WTC11 (cell line): ENCODE results near the gene INTS11. TPM values are rescaled to one million over a fixed set of nuclear protein-coding genes. Genes with fewer than 3 reads are reported as not detected.

ENCODE experiments used
- ATAC-seq: fragments of 200-7000 bp; cut with Tn5 transposase; 2 replicates; pipeline ENCODE4 v1.10.0; 2021; ENCODE audit warnings: mild to moderate bottlenecking, moderate library complexity
- CTCF ChIA-PET: fragments of 300-600 bp; sonication (Branson Sonifier 250); formaldehyde crosslinking; loops from one replicate; lab custom pipeline; 2021; ENCODE audit warnings: antibody characterized with exemption; lab: Charles Lee
- POLR2A ChIA-PET: fragments of 350-600 bp; sonication (Branson Sonifier 250); formaldehyde crosslinking; loops from one replicate; lab custom pipeline; 2021; ENCODE audit warnings: antibody characterized with exemption; lab: Charles Lee
- DNase-seq: peaks from one replicate; pipeline ENCODE4 v3.0.0; 2021; ENCODE audit warnings: low spot score
- H3K27ac Mint-ChIP-seq: 2 replicates; pipeline ENCODE4 v1.8.0; 2021; ENCODE audit warnings: mixed read lengths
- H3K27me3 Mint-ChIP-seq: 2 replicates; pipeline ENCODE4 v1.8.0; 2021; ENCODE audit warnings: low read depth, mild to moderate bottlenecking, moderate library complexity, mixed read lengths
- H3K36me3 Mint-ChIP-seq: 2 replicates; pipeline ENCODE4 v1.8.0; 2021; ENCODE audit warnings: mixed read lengths
- H3K4me1 Mint-ChIP-seq: 2 replicates; pipeline ENCODE4 v1.8.0; 2022; ENCODE audit warnings: mixed read lengths
- H3K4me3 Mint-ChIP-seq: 2 replicates; pipeline ENCODE4 v1.8.0; 2021; ENCODE audit warnings: mild to moderate bottlenecking, moderate library complexity, mixed read lengths
- H3K9me3 Mint-ChIP-seq: 2 replicates; pipeline ENCODE4 v1.8.0; 2021; ENCODE audit warnings: mixed read lengths
- AFF4 ChIP-seq: sonication (generic); formaldehyde crosslinking; IDR thresholded peaks from 2 replicates; pipeline ENCODE4 v1.8.1; 2023; ENCODE audit warnings: mild to moderate bottlenecking, missing genetic modification reagents, borderline replicate concordance
- CBFB ChIP-seq: sonication (generic); formaldehyde crosslinking; IDR thresholded peaks from 2 replicates; pipeline ENCODE4 v1.8.1; 2022; ENCODE audit warnings: mild to moderate bottlenecking, low read depth, missing genetic modification reagents
- CTCF ChIP-seq: fragments of 200-600 bp; IDR thresholded peaks from 2 replicates; pipeline ENCODE4 v1.8.0; 2022; ENCODE audit warnings: antibody characterized with exemption
- ESRRA ChIP-seq: sonication (generic); formaldehyde crosslinking; IDR thresholded peaks from 2 replicates; pipeline ENCODE4 v1.8.1; 2022; ENCODE audit warnings: mild to moderate bottlenecking, missing genetic modification reagents, borderline replicate concordance
- ETV6 ChIP-seq: sonication (generic); formaldehyde crosslinking; IDR thresholded peaks from 2 replicates; pipeline ENCODE4 v1.8.1; 2022; ENCODE audit warnings: mild to moderate bottlenecking, missing genetic modification reagents
- GABPB1 ChIP-seq: sonication (generic); formaldehyde crosslinking; IDR thresholded peaks from 2 replicates; pipeline ENCODE4 v1.8.1; 2023; ENCODE audit warnings: mild to moderate bottlenecking, missing genetic modification reagents
- GRHL2 ChIP-seq: fragments of 250-450 bp; sonication (Bioruptor Pico); IDR thresholded peaks from 2 replicates; pipeline ENCODE4 v1.8.0; 2022; ENCODE audit warnings: mild to moderate bottlenecking, moderate library complexity; ENCODE audit not compliant: insufficient replicate concordance, severe bottlenecking
- IRF2 ChIP-seq: sonication (generic); formaldehyde crosslinking; IDR thresholded peaks from 2 replicates; pipeline ENCODE4 v1.8.0; 2022; ENCODE audit warnings: low read depth, missing genetic modification reagents, borderline replicate concordance
- JAZF1 ChIP-seq: fragments of 250-450 bp; sonication (Bioruptor Pico); IDR thresholded peaks from 2 replicates; pipeline ENCODE4 v1.9.0; 2021; ENCODE audit warnings: moderate library complexity, mild to moderate bottlenecking, inconsistent platforms
- MAX ChIP-seq: sonication (generic); formaldehyde crosslinking; IDR thresholded peaks from 2 replicates; pipeline ENCODE4 v1.8.0; 2022; ENCODE audit warnings: mild to moderate bottlenecking, missing genetic modification reagents
- MLX ChIP-seq: sonication (generic); formaldehyde crosslinking; IDR thresholded peaks from 2 replicates; pipeline ENCODE4 v1.8.1; 2023; ENCODE audit warnings: mild to moderate bottlenecking, missing genetic modification reagents, moderate library complexity
- NFE2L1 ChIP-seq: sonication (generic); formaldehyde crosslinking; IDR thresholded peaks from 2 replicates; pipeline ENCODE4 v1.8.1; 2023; ENCODE audit warnings: missing genetic modification reagents
- NR2C2 ChIP-seq: sonication (generic); formaldehyde crosslinking; IDR thresholded peaks from 2 replicates; pipeline ENCODE4 v1.8.0; 2022; ENCODE audit warnings: mild to moderate bottlenecking, missing genetic modification reagents
- NR3C1 ChIP-seq: sonication (generic); formaldehyde crosslinking; conservative IDR thresholded peaks from 2 replicates; pipeline ENCODE4 v1.8.1; 2023; ENCODE audit warnings: low read depth, mild to moderate bottlenecking, missing genetic modification reagents
- RELA ChIP-seq: sonication (generic); formaldehyde crosslinking; IDR thresholded peaks from 2 replicates; pipeline ENCODE4 v1.8.1; 2022; ENCODE audit warnings: missing genetic modification reagents, mild to moderate bottlenecking, borderline replicate concordance
- RORB ChIP-seq: fragments of 250-450 bp; sonication (Bioruptor Pico); IDR thresholded peaks from 2 replicates; pipeline ENCODE4 v1.9.0; 2021; ENCODE audit warnings: mild to moderate bottlenecking
- SMAD3 ChIP-seq: sonication (generic); formaldehyde crosslinking; IDR thresholded peaks from 2 replicates; pipeline ENCODE4 v1.8.0; 2022; ENCODE audit warnings: missing genetic modification reagents, mild to moderate bottlenecking, borderline replicate concordance
- TCF7 ChIP-seq: sonication (generic); formaldehyde crosslinking; IDR thresholded peaks from 2 replicates; pipeline ENCODE4 v1.8.0; 2022; ENCODE audit warnings: mild to moderate bottlenecking, low read depth, missing genetic modification reagents, moderate library complexity
- TEAD4 ChIP-seq: sonication (generic); formaldehyde crosslinking; IDR thresholded peaks from 2 replicates; pipeline ENCODE4 v1.8.0; 2022; ENCODE audit warnings: mild to moderate bottlenecking, missing genetic modification reagents
- TP53 ChIP-seq: sonication (generic); formaldehyde crosslinking; IDR thresholded peaks from 2 replicates; pipeline ENCODE4 v1.8.1; 2023; ENCODE audit warnings: mild to moderate bottlenecking, missing genetic modification reagents
- ZNF121 ChIP-seq: sonication (generic); formaldehyde crosslinking; IDR thresholded peaks from 2 replicates; pipeline ENCODE4 v1.8.0; 2023; ENCODE audit warnings: missing genetic modification reagents
- ZNF232 ChIP-seq: sonication (generic); formaldehyde crosslinking; IDR thresholded peaks from 2 replicates; pipeline ENCODE4 v1.8.0; 2022; ENCODE audit warnings: mild to moderate bottlenecking, missing genetic modification reagents
- ZNF671 ChIP-seq: fragments of 250-450 bp; sonication (Bioruptor Pico); IDR thresholded peaks from 2 replicates; pipeline ENCODE4 v1.8.0; 2021; ENCODE audit warnings: mild to moderate bottlenecking
- total RNA-seq: library from RNA; stranded (reverse); gene quantifications from 3 replicates; pipeline ENCODE4 v1.2.3, GENCODE V29; 2021
- TF ChIP-seq, protein P1 (sequence below): fragments of 250-450 bp; sonication (Bioruptor Pico); IDR thresholded peaks from 2 replicates; pipeline ENCODE4 v1.9.0; 2021; ENCODE audit warnings: mild to moderate bottlenecking
- TF ChIP-seq, protein P2 (sequence below): sonication (generic); formaldehyde crosslinking; IDR thresholded peaks from 2 replicates; pipeline ENCODE4 v1.8.1; 2022; ENCODE audit warnings: mild to moderate bottlenecking, moderate library complexity, missing genetic modification reagents
- TF ChIP-seq, protein P3 (sequence below): sonication (generic); formaldehyde crosslinking; IDR thresholded peaks from 2 replicates; pipeline ENCODE4 v1.8.1; 2023; ENCODE audit warnings: mild to moderate bottlenecking, missing genetic modification reagents

INTS11 gene
- total RNA-seq, 1 experiment from 2014 or later, result 170 TPM

- DNase-seq (peak; percentile 86), ATAC-seq (peak; percentile 68)
- no peak overlapping the region for H3K27ac Mint-ChIP-seq
- TF ChIP-seq ESRRA (peak; percentile 77; the same call in 1 of the 2 replicates), AFF4 (CRISPR knock-in tag) (no peak), ZNF232 (CRISPR knock-in tag) (no peak), NR2C2 (no peak), IRF2 (no peak), CBFB (CRISPR knock-in tag) (no peak), MAX (CRISPR knock-in tag) (peak; percentile 51; the same call in 1 of the 2 replicates), JAZF1 (CRISPR knock-in tag) (no peak), ZNF671 (no peak), TCF7 (CRISPR knock-in tag) (no peak; the same call in 1 of the 2 replicates), RELA (0 out of 2 replicates have a peak, but pooled peaks have one; percentile 48), TEAD4 (CRISPR knock-in tag) (peak; percentile 70), NFE2L1 (CRISPR knock-in tag) (no peak), RORB (CRISPR knock-in tag) (no peak), TP53 (CRISPR knock-in tag) (no peak), GRHL2 (CRISPR knock-in tag) (no peak), MLX (CRISPR knock-in tag) (no peak), GABPB1 (no peak), CTCF (no peak), SMAD3 (no peak), NR3C1 (no peak), ZNF121 (CRISPR knock-in tag) (no peak), ETV6 (CRISPR knock-in tag) (peak; percentile 54; the same call in 1 of the 2 replicates)
- TF ChIP-seq, protein P1, sequence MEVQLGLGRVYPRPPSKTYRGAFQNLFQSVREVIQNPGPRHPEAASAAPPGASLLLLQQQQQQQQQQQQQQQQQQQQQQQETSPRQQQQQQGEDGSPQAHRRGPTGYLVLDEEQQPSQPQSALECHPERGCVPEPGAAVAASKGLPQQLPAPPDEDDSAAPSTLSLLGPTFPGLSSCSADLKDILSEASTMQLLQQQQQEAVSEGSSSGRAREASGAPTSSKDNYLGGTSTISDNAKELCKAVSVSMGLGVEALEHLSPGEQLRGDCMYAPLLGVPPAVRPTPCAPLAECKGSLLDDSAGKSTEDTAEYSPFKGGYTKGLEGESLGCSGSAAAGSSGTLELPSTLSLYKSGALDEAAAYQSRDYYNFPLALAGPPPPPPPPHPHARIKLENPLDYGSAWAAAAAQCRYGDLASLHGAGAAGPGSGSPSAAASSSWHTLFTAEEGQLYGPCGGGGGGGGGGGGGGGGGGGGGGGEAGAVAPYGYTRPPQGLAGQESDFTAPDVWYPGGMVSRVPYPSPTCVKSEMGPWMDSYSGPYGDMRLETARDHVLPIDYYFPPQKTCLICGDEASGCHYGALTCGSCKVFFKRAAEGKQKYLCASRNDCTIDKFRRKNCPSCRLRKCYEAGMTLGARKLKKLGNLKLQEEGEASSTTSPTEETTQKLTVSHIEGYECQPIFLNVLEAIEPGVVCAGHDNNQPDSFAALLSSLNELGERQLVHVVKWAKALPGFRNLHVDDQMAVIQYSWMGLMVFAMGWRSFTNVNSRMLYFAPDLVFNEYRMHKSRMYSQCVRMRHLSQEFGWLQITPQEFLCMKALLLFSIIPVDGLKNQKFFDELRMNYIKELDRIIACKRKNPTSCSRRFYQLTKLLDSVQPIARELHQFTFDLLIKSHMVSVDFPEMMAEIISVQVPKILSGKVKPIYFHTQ (CRISPR knock-in tag), result no peak
- TF ChIP-seq, protein P2, sequence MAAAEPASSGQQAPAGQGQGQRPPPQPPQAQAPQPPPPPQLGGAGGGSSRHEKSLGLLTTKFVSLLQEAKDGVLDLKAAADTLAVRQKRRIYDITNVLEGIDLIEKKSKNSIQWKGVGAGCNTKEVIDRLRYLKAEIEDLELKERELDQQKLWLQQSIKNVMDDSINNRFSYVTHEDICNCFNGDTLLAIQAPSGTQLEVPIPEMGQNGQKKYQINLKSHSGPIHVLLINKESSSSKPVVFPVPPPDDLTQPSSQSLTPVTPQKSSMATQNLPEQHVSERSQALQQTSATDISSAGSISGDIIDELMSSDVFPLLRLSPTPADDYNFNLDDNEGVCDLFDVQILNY (CRISPR knock-in tag), result no peak
- TF ChIP-seq, protein P3, sequence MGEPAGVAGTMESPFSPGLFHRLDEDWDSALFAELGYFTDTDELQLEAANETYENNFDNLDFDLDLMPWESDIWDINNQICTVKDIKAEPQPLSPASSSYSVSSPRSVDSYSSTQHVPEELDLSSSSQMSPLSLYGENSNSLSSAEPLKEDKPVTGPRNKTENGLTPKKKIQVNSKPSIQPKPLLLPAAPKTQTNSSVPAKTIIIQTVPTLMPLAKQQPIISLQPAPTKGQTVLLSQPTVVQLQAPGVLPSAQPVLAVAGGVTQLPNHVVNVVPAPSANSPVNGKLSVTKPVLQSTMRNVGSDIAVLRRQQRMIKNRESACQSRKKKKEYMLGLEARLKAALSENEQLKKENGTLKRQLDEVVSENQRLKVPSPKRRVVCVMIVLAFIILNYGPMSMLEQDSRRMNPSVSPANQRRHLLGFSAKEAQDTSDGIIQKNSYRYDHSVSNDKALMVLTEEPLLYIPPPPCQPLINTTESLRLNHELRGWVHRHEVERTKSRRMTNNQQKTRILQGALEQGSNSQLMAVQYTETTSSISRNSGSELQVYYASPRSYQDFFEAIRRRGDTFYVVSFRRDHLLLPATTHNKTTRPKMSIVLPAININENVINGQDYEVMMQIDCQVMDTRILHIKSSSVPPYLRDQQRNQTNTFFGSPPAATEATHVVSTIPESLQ (CRISPR knock-in tag), result no peak
These were observed 25.4 kb downstream of the INTS11 start for GRCh38 chr1:1298861-1299685.

More at GRCh38 chr1:1298861-1299685, 25.4 kb downstream of the INTS11 start:
- no peak overlapping the region for H3K4me3 Mint-ChIP-seq
- no peaks in the 10 kb centered on the region for H3K4me1 Mint-ChIP-seq
- H3K9me3 Mint-ChIP-seq, result no peaks in the 10 kb centered on the region
- no peaks in the 10 kb centered on the region for H3K27me3 Mint-ChIP-seq
- ChIA-PET POLR2A (interaction anchor here (1.0 kb wide), 1 partner anchor 266 kb away, joined by 3 read pairs; no protein-coding TSS in a partner anchor), CTCF (interaction anchor here (0.9 to 7.6 kb wide), 5 partner anchors 7 to 302 kb away, joined by 3 to 81 read pairs (median 6); partner anchors contain the start of gene UBE2J2)
- no peaks in the 10 kb centered on the region for H3K36me3 Mint-ChIP-seq
